Stimulated activated CD4-positive, alpha-beta T cell treated with anti-CD3 and anti-CD28 coated beads, Interleukin-4, amount 100 ng/mL, for 24 hours (primary cell): ENCODE results near the gene DHFR.
A peak's percentile ranks its signal among the peaks of the same experiment; 100 is the strongest.

ENCODE experiments used
- DNase-seq: peaks from one replicate; pipeline ENCODE4 v3.0.0-alpha.2; 2020

DHFR gene

DNA sequence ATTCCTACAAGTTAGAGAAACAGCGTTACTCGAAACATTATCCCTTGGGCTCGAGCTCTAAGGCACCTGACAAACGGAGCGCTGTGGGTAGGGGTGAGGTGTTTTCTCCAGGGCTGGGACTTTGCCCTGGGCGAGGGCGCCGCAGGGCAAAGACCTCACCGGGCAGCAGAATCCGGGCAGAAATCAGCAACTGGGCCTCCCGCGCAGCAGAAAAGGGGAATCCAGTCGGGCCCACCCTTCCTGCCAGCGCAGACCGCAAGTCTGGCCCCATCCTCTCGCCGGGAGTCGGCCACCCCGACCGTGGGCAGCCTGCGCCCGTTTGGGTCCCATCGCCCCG, 761 bp downstream of the DHFR start:
- DNase-seq: peak; percentile 16

DNA sequence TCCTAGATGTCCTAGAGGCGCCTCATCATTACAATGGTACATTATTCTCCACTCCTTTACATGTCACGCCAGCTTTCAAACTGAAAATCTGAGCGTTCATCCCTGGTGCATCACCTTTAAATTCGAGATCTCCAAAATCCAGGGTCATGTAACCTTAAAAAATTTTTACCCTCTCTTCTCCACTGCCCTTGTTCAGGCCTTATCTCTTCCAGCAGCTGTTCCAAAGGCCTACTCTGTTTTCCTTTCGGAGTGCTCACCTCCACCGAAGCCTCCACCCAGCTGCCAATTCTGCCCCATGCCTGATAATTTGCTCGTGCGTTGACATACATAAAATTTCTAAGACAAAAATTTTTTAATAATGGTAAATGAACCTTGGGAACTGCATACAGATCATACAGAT, 1.3 kb downstream of the DHFR start:
- DNase-seq: no peak

DNA sequence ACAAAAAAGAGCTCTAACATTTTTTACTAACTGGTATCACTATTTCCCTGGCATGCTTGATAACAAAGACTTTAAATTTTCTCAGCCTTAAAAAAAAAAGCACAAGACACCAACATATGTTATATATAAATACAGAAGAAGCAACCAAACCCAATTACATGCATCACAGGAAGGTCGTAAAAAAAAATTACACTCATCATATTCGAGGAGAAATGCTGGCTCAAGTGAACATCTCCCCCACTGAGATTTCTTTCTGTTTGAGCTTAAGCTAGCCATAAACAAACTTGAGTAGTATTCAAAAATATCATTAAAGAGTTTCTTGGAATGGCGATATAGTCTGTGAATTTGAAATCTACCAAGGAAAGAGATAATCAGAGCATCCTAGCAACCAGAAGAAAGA, 7.9 kb downstream of the DHFR start:
- DNase-seq: no peak

DNA sequence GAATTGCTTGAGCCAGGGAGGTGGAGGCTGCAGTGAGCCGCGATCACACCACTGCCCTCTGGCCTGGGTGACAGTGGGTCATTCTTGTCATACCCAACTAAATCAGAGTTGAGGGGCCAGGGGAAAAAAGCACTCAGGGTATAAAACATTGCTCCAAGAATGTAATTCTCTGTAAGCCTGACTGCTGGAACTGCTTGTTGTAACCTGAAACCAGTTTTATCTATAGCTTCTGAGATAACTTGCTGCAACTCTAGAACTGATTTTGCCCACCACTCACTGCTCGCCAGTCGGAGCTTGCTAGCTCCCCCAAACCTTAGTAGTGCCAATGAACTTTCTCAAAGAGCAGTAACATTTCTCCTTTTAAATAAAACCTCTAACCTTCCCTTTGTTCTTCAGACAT, 9.9 kb downstream of the DHFR start:
- no peak for DNase-seq

DNA sequence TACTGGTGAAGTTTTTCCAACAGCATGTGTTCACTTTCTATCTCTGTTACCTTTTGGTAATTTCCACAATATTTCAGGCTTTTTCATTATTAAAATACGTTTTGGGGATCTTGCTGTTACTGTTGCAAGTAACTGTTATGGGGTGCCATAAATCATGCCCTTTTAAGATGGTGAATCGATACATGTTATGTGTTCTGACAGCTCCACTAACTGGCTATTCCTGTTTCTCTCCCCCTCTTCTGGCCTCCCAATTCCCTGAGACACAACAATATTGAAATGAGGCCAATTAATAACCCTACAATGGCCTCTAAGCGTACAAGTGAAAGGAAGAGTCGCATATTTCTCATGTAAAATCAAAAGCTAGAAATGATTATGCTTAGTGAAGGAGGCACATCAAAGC, 13.4 kb downstream of the DHFR start:
- DNase-seq: no peak

DNA sequence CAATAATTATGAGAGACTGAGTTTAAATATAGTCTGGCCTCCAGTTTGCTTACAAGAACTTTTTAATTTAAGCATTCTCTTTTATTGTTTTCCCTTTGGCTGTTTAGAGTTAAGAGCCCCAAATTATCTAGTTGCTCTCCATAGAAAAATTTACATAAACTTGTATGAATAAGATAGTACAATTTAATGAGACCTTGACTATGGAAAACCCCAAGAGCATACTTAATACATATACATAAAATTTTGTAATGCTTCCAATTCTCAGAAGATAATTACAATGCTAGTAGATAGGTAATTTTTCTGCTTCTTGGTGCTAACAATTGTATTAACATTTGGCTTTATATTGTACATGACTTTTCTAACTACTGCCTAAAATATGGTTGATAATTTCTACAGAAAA, 20.6 kb downstream of the DHFR start:
- DNase-seq: no peak

DNA sequence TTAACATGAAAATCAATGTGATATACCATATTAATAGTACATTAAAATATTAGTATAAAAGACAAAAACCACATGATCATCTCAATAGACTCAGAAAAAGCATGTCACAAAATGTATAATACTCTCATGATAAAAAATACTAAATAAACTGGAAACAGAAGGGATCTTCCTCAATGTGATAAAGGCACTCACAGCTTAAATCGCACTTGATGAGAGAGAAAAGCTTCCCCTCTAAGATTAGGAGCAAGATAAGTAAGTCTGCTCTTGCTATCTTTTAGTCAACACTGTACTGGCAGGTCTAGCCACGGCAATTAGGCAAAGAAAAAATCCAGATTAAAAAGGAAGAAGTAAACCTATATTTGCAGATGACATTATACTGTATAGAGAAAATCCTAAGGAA, 22.1 kb downstream of the DHFR start:
- DNase-seq: no peak

DNA sequence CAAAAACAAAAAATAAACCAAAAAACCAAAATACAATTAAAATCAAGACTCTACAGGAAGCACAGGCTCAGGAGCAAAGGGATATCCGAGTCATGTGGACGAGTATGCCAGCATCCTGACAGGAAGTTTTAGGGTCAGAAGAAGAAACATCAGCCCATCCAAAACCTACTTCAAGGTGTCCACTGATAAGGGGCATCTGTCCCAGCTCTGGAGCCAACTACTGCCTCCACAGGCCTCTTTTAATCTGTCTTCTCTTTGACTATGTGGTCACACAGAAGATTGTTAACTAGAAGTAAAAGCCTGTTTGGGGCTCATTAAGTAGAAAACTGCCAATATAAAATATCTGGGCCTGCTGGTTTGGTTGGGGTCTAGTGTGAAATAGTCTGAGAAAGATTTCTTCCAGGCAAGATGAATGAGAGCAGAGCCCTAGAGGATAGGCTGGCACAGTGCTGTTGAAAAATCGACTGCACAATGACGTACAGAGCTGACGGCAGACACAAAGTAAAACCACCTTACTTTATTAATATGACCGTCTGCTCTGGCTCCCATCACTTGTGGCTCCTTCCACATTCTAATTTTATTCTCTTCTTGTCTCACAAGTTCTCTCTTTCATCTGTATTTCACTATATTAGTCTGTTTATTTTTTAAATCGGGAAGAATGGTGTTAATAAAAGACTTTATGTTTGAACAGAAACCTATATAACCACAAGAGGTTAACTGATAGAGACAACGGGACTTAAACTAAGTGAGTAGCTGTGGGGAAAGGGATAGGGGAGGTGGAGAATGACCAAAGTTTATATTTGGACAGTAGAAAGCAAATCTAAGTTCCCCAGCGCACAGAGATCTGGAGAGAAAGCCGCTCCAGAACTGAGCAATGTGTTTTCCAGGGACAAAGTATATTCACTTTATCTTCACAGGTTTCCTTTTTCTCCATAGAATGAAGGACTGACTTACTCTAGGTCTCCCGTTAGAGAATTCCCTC, 23.2 kb downstream of the DHFR start:
- DNase-seq: no peak

DNA sequence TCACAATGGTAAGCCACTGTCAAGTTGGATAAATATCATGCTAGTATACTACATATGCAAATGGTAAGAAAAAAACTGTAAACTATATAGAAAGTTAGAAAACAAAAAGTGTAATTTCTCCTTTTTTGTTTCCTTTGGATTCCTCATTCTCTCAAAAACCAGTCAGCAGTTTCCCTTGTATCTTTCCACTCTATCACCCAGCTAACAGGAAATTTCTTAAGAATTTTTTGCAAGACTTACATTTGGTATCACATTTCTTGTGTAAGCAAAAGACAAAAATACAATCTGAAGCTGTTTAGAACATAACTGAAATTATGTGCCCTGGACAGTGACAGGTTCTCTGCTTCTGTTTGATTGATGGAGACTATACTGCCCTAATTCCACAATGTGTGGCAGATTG, 25.5 kb downstream of the DHFR start:
- no peak for DNase-seq

DNA sequence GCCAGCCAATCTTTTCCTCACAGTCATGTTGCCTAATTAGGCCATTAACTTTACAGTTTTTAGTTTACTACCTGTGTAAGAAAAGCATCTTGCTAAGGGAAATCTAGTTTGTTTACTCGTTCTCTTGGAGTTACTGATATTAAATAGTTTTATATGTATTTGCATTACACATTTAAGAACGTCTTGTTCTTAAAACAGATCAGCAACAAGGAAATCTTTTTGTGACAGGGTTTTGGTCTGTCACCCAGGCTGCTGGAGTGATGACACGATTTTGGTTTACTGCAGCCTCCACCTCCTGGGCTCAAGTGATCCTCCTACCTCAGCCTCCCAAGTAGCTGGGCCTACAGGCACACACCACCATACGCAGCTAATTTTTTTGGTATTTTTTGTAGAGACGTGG, 29.6 kb downstream of the DHFR start:
- DNase-seq: no peak

DNA sequence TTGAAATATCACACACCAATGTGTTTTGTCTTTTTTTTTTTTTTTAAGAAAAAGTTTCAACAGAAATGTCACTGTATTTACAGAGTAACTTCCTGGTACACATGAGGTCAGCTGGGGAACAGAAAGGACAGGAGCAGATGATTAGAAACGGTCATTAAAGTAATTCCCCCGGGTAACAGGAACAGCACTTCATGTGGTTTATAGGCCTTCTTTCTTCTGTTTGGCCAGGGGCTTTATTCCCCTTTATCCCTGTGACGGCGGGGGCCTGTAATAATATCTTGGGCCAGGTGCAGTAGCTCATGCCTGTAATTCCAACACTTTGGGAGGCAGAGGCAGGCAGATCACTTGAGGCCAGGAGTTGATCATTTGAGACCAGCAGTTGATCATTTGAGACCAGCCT, 30.8 kb downstream of the DHFR start:
- no peak for DNase-seq

DNA sequence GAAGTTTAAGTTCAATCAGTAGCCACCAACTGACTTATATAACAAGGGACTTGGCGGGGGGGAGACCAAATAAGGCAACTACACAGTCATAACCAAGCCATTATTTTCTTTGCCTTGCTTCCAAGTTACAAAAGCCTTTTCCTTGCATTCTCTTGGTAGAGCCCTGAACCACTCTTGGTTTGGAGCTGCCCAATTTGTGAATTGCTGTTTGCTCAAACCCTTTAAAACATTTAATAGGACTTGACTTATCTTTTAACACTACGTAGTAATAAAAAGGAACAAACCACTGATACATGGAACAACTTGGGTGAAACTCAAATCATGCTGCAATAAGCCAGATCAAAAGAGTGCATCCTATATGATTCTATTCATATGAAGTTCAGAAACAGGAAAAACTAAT, 32.0 kb downstream of the DHFR start:
- DNase-seq: no peak

DNA sequence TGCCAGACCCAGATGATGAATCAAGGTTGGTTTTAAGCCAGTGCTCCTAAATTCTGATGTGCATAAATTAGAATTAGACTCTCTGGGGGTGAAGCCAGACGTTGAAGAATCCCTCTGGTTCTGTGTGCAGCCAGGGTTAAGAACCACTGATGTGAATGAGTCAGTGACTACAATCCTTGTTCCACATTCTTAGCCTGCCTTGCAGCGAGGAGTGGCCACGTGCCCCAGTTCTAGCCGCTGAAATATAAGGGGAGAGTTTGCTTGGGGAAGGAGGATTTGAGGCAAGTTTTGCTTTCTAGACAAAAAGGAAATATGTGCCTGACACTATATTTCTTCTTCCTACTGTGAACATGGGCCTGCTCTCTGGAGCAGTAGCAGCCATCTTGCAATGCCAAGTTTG, 34.6 kb downstream of the DHFR start:
- DNase-seq: no peak

DNA sequence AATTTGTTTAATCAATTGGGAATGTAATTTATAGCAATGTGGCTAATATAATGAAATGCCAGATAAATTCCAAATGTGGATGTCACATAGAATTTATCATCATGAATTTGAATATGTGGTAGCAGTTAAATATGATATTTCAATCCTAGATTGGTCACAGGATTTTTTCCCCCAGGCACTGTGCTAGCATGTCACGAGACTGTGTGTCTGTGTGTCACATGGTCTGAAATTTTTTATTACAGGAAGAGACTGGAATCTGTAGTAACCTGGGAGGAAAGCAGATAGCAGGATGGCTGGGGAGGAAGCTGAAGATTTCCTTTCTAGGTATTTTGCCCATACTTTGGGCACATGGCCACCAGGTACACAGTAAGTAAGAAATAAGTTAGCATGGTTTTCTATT, 35.7 kb downstream of the DHFR start:
- DNase-seq: no peak

DNA sequence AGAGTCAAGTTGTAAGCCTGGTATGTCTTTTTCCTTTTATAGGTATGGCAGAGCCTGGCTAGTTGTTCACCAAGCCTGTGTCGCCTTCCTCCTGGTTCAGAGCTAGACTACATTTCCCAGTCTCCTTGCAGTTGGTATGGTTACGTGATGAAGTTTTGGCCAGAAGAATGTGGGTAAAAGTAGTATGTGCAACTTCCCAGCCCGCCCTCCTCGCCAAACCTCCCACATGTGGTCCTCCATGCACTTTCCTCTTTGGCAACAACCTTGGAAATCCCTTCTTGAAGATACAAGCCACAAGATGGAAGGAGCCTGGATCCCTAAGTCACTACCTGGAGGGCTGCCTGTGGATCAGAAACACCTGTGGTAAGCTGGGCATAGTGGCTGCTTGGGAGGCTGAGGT, 36.3 kb downstream of the DHFR start:
- no peak for DNase-seq

DNA sequence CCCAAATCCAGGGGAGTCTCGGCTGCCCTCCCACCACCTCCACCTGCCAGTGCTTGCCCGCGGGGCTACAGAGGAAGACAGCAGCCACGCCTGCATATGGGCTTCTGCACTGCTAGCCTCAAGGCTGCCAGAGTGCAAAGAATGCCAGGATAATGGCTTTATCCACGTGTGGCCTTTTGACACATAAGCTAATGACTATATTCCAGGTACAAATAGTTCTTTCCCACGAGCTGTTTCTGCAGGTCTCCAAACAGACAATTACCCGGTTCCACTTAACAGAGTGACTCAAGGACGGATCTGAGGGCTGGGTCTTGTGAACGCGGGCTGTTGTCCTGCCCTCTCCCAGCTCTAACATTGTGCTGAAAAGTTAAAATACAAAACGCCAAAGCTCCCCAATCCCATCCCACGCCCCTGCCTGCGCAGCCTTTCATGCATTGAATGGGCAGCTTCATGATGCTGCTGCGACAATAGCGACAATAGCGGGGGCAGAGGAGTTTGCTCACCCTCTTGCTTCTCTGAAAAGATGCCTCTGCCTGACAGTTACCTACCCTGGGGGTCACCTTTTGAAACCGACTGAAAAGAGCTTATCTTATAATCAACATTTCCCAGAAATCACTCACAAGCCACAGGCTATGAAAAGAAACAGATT, 39.4 kb downstream of the DHFR start:
- no peak for DNase-seq

DNA sequence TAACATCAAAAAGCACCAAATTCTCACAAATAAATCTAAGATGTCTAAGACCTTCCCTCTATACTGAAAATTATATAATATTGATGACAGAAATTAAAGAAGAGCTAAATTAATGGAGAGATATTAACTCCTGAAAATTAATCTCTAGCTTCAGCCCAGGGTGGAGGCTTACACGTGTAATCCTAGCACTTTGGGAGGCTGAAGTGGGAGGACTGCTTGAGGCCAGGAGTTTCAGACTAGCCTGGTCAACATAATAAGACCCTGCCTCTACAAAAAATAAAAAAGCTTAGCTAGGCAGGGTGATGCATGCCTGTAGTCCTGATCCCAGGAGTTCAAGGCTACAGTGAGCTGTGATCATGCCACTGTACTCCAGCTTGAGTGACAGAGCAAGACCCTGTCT, 45.1 kb downstream of the DHFR start:
- no peak for DNase-seq

DNA sequence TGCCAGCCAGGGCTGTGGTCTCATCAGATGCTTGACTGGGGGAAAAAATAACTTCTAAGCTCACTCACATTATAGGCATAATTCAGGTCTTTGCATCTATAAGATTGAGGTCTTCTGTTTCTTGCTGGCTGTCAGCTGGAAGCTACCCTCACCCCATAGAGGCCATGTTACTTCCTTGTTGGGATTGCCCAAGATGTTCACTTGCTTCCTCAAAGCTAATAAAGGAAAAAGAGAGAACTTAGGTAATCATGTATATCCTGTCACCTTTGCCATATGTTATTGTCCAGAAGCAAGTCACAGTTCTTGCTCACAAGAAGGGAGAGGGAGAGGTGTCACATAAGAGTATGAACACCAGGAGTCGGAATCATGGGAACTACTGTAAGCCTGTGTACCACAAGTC, 46.1 kb downstream of the DHFR start:
- no peak for DNase-seq

DNA sequence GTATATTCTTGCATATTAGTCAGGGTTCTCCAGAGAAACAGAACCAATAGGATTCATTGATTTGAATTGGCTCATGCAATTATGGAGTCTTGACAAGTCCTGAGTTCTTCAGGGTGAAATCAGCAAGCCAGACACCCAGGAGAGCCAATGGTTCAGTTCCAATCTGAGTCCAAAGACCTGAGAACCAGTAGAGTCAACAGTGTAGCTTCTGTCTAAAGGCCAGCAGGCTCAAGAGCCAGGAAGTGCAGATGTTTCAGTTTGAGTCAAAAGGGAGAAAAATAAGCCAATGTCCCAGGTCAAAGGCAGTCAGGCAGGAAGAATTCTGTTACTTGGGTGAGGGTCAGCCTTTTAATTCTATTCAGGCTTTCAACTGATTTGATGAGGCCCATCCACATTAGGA, 47.0 kb downstream of the DHFR start:
- no peak for DNase-seq

DNA sequence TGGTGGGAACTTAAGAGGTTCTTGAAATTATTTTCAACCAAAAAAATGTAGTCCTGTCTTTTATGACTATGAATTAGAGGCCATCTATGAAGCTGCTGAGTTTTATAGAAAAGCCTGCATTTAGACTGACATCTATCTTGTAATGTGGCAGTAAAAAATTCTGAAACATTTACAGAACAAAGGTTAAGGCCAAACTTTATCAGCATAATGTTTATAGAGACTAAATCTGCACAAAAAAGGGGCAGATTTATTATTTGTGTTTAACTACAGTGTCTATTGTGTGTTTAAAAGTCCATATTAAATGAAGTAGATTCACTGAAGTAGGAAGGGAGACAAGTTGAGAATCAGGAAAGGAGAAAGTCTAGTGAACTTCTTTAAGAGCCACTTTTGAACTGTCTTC, 47.4 kb downstream of the DHFR start:
- DNase-seq: no peak

DNA sequence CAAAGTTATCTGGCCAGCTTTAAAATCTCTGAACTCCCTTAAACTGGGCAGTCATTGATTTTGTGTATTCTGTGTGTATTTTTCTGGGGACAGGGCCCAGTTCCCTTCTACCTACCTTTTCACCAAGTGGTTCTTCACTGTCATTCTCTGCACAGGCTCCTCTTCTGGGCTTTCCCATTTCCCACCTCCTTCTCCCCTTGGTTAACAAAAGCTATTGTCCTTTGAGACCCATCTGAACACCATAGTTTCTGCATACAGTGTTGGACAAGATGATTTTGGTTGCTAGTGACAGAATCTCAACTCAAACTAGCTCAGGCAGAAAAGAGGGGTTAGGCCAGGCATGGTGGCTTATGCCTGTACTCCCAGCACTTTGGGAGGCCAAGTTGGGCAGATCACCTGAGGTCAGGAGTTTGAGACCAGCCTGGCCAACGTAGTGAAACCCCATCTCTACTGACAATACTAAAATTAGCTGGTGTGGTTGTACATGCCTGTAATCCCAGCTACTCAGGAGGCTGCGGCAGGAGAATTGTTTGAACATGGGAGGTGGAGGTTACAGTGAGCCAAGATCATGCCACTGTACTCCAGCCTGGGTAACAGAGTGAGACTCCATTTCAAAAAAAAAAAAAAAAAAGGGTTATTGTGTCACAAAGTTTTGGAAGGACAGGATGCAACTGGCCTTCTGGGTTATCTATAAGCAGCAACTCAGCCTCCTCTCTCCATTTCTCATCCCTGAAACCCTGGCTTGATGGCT, 53.7 kb downstream of the DHFR start:
- DNase-seq: no peak

DNA sequence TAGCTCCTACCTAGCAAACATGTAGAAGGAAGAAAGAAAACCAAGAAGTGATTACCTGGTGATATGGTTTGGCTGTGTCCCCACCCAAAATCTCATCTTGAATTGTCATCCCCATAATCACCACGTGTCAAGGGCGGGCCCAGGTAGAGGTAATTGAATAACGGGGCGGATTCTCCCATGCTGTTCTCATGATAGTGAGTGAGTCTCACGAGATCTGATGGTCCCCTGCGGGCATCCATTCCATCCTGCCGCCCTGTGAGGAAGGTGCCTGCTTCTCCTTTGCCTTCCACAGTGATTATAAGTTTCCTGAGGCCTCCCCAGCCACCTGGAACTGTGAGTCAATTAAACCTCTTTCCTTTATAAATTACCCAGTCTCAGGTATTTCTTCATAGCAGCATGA, 57.3 kb downstream of the DHFR start:
- no peak for DNase-seq

DNA sequence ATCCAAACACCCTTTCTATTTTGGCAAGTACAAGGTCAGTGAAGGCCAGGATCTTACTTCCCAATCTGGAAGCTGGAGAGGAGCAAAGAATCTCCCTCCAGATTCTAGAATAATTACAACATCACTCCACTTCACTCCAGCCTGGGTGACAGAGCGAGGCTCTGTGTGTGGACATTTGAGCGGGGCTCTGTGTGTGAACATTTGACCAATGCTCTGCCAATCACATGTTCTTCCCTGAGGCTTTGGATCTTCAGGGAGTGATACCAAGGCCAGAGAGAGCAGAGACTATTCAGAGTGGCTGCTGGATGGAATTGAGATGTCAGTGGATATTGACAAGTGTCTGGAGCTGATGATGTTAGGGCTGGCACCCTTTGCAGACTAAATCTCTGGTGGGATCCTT, 60.0 kb downstream of the DHFR start:
- no peak for DNase-seq

DNA sequence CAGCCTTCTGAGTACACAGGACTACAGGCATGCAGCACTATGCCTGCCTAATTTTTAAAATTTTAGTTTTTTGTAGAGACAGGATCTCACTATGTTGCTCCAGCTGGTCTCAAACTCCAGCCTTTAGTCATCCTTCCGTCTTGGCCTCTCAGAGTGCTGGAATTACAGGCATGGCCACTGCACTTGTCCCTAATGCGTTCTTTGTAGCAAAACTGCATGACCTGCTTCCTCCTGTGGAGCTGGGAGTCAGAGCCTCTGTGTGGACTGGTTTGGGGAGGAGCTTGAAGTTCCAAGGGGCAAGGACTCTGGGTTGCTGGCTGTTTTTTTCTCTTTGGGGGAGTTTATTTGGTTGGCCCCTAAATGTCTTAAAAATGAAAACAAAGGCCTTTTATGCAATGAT, 62.0 kb downstream of the DHFR start:
- DNase-seq: no peak
